Mucosa of descending colon (tissue), 3 donors: Measurements from ENCODE around the gene CYSTM1. TPM values are rescaled to one million over a fixed set of nuclear protein-coding genes. Genes with fewer than 3 reads are reported as not detected.

Experiments
- ATAC-seq: fragments of 200-7000 bp; cut with Tn5 transposase; one replicate; pipeline ENCODE4 v1.9.1; 2020; ENCODE audit warnings: mild to moderate bottlenecking, moderate library complexity
- DNase-seq, 3 donors: peaks; one replicate each; pipeline ENCODE4 v3.0.0-alpha.2; 2020
- H3K36me3 ChIP-seq: fragments of 200-600 bp; one replicate; pipeline ENCODE4 v1.8.0; 2021; ENCODE audit warnings: low read depth, mild to moderate bottlenecking
- H3K4me1 ChIP-seq: fragments of 200-600 bp; one replicate; pipeline ENCODE4 v1.8.0; 2021; ENCODE audit warnings: low read depth, mild to moderate bottlenecking
- H3K4me3 ChIP-seq: fragments of 200-600 bp; one replicate; pipeline ENCODE4 v1.8.0; 2021; ENCODE audit warnings: mild to moderate bottlenecking
- H3K9me3 ChIP-seq: fragments of 200-600 bp; one replicate; pipeline ENCODE4 v1.8.0; 2021; ENCODE audit warnings: mild to moderate bottlenecking
- CTCF ChIP-seq: fragments of 200-600 bp; IDR thresholded peaks from one replicate; pipeline ENCODE4 v1.8.0; 2022; ENCODE audit warnings: antibody characterized with exemption, mild to moderate bottlenecking
- intact Hi-C, 2 donors: fragments of 100-400 bp; cut with DNase I in 1 of 2; cut with micrococcal nuclease in 1 of 2; formaldehyde crosslinking; loops; one replicate each; pipeline versions ENCODE4 v1.11.0 to v1.11.1; 2022; cut with DNase I, micrococcal nuclease
- total RNA-seq, 3 donors: library from RNA; stranded (reverse); fragmentation: NEBNext Ultra II Directional in 2 of 3; extraction: Animal tissue kit (Norgen Biotek cat#: 25700) in 2 of 3; gene quantifications; one replicate each; pipeline versions ENCODE4 v1.2.1 to v1.2.4, GENCODE V29; 2021 to 2023
- donor health status: DM: no; HTN: no; CAD: no; lungs with moderate emphysema.
- donor health status: DM: no; HTN: no; CAD: no.
- donor health status: DM: no; HTN: yes; CAD: no.

Gene CYSTM1
- total RNA-seq, 3 donors from 2014 or later = 76.3 to 175 (median 136) TPM

- TF ChIP-seq CTCF = no peak
- Histone ChIP-seq H3K4me1 (peaks cover 6% of the 10 kb centered on the region), H3K9me3 (no peaks in the 10 kb centered on the region), H3K36me3 (no peaks in the 10 kb centered on the region), H3K4me3 (no peak overlapping the region)
- DNase-seq (no peak), ATAC-seq (no peak)
- intact Hi-C loops = no loop called here
Measured at GRCh38 chr5:140143521-140144258, 31.3 kb upstream of the CYSTM1 start.

DNA sequence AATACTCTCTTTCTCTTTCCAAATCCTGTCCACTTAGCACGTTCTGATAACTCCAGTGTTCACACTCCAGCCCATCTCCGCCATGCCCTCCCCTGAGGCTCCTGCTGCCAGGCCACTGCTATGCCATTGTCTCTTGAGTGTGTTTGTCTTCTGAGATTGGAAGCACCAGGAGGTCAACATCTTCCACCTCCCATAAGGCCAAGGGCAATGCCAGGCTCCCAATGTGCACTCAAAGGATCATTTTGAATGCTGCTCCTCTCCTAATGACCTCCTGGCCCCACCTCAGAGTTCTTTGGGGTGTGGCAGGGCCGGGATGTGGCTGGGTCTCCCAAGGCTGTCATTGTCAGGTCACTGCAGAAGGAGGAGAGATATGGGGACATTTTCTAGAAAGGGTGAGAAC is 29.7 kb upstream of the CYSTM1 start:
- Histone ChIP-seq H3K4me3 (no peak overlapping the region), H3K36me3 (no peaks in the 10 kb centered on the region), H3K9me3 (no peaks in the 10 kb centered on the region), H3K4me1 (peaks cover 6% of the 10 kb centered on the region)
- ATAC-seq (no peak), DNase-seq (no peak)
- TF ChIP-seq CTCF = no peak
- intact Hi-C loops = no loop called here

GRCh38 chr5:140145818-140146522 is 29.0 kb upstream of the CYSTM1 start:
- H3K4me1 ChIP-seq = peaks cover 6% of the 10 kb centered on the region
- intact Hi-C loops = no loop called here
- no peak overlapping the region for H3K4me3 ChIP-seq
- peak; percentile 70 to 84 (median 71) for DNase-seq
- no peaks in the 10 kb centered on the region for H3K36me3 ChIP-seq
- H3K9me3 ChIP-seq = no peaks in the 10 kb centered on the region
- ATAC-seq = peak; percentile 94
- peak; percentile 67 for TF ChIP-seq CTCF

DNA sequence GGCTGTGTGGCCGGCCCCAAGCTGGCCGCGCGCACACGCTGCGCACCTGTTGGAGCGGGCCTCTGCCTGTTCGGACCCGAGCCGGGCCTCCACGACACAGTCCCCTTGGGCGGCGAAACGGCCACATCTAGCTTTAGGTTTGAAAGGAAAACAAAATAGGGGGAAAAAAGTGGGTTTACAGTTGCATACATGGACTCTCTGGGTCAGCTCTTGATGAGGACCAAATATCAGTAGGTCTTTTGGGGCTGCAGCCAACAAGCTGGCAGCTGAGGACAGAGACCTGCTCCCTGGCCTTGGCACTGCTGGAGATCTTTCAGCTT is 28.5 kb upstream of the CYSTM1 start:
- Histone ChIP-seq H3K4me1 (peaks cover 6% of the 10 kb centered on the region), H3K36me3 (no peaks in the 10 kb centered on the region), H3K4me3 (no peak overlapping the region), H3K9me3 (no peaks in the 10 kb centered on the region)
- intact Hi-C loops = no loop called here
- DNase-seq (no peak), ATAC-seq (no peak)
- TF ChIP-seq CTCF = no peak

- intact Hi-C loops = no loop called here
- TF ChIP-seq CTCF = no peak
- Histone ChIP-seq H3K36me3 (no peaks in the 10 kb centered on the region), H3K4me1 (peaks cover 6% of the 10 kb centered on the region), H3K9me3 (no peaks in the 10 kb centered on the region), H3K4me3 (no peak overlapping the region)
- DNase-seq (no peak), ATAC-seq (no peak)
Measured at GRCh38 chr5:140147460-140147859, 27.5 kb upstream of the CYSTM1 start.
